ENCODE measurements around the gene TLX2.
A peak's percentile ranks its signal among the peaks of the same experiment; 100 is the strongest.

Gene TLX2

GRCh38 chr2:74535440-74535965, 21.3 kb downstream of the TLX2 start:
- Histone ChIP-seq H3K4me1 (ENCODE audit: control insufficient read depth, insufficient read depth, low read length) (peaks cover 8% of the 10 kb centered on the region), H3K27ac (ENCODE audit: low read depth, low read length) (no peak overlapping the region), H3K36me3 (ENCODE audit: control insufficient read depth, insufficient read depth, low read length) (peaks cover 2% of the 10 kb centered on the region), H3K27me3 (ENCODE audit: control insufficient read depth, insufficient read depth, low read length) (no peaks in the 10 kb centered on the region), H3K4me3 (ENCODE audit: low read length) (no peak overlapping the region), H3K9ac (ENCODE audit: low read length) (no peak overlapping the region)

GRCh38 chr2:74536166-74536950, 22.1 kb downstream of the TLX2 start:
- Histone ChIP-seq H3K9ac (ENCODE audit: low read length) (no peak overlapping the region), H3K4me3 (ENCODE audit: low read length) (no peak overlapping the region), H3K27ac (ENCODE audit: low read depth, low read length) (no peak overlapping the region), H3K36me3 (ENCODE audit: control insufficient read depth, insufficient read depth, low read length) (peaks cover 2% of the 10 kb centered on the region), H3K4me1 (ENCODE audit: control insufficient read depth, insufficient read depth, low read length) (no peaks in the 10 kb centered on the region), H3K27me3 (ENCODE audit: control insufficient read depth, insufficient read depth, low read length) (no peaks in the 10 kb centered on the region)

- no peaks in the 10 kb centered on the region for H3K4me1 ChIP-seq (ENCODE audit: control insufficient read depth, insufficient read depth, low read length)
- no peaks in the 10 kb centered on the region for H3K27me3 ChIP-seq (ENCODE audit: control insufficient read depth, insufficient read depth, low read length)
- no peak overlapping the region for H3K9ac ChIP-seq (ENCODE audit: low read length)
- peaks cover 2% of the 10 kb centered on the region for H3K36me3 ChIP-seq (ENCODE audit: control insufficient read depth, insufficient read depth, low read length)
- H3K27ac ChIP-seq (ENCODE audit: low read depth, low read length), result no peak overlapping the region
- H3K4me3 ChIP-seq (ENCODE audit: low read length), result no peak overlapping the region
Observed at GRCh38 chr2:74537140-74537539, 22.9 kb downstream of the TLX2 start.

GRCh38 chr2:74538881-74539339, 24.7 kb downstream of the TLX2 start:
- Histone ChIP-seq H3K36me3 (ENCODE audit: control insufficient read depth, insufficient read depth, low read length) (no peaks in the 10 kb centered on the region), H3K27me3 (ENCODE audit: control insufficient read depth, insufficient read depth, low read length) (no peaks in the 10 kb centered on the region), H3K27ac (ENCODE audit: low read depth, low read length) (no peak overlapping the region), H3K4me1 (ENCODE audit: control insufficient read depth, insufficient read depth, low read length) (no peaks in the 10 kb centered on the region), H3K9ac (ENCODE audit: low read length) (no peak overlapping the region), H3K4me3 (ENCODE audit: low read length) (no peak overlapping the region)

DNA sequence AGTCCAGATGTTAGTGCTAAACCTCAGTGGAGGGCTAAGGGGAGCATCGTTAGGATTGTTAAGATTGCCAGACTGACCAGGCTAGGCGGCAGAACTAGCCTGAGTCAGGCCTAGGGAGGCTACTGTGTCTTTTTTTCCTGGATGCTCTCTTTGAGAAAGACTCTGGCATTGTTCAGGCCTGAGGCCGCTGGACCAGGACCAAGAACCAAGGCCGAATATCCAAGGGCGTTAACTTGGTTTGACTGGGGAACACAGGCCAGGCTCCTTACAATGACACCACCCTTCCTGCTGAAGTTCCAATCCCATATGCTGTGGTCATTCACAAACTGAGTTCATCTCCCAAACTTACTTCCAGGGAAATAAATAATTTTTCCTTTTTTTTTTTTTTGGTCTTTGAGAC, 26.0 kb downstream of the TLX2 start:
- Histone ChIP-seq H3K4me1 (ENCODE audit: control insufficient read depth, insufficient read depth, low read length) (no peaks in the 10 kb centered on the region), H3K27ac (ENCODE audit: low read depth, low read length) (no peak overlapping the region), H3K27me3 (ENCODE audit: control insufficient read depth, insufficient read depth, low read length) (no peaks in the 10 kb centered on the region), H3K36me3 (ENCODE audit: control insufficient read depth, insufficient read depth, low read length) (no peaks in the 10 kb centered on the region), H3K9ac (ENCODE audit: low read length) (no peak overlapping the region), H3K4me3 (ENCODE audit: low read length) (no peak overlapping the region)

DNA sequence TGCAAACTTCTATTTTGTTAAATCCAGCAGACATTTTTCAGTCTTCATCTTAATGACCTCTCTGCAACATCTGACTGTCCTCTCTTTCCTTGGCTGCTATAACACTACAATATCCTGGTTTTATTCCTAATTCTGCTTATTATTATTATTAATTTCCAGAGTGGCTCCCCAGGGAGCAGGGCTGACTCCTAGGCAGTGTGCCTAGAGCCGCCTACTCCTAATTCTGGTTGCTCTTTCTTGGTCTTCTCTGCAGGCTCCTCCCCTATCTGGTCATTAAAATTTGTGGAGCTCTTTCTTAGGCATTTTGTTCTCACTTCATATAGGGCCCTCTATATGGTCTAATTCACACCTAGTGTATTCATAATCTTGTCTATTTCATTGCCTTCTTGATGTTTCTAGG, 28.7 kb downstream of the TLX2 start:
- no peak overlapping the region for H3K27ac ChIP-seq (ENCODE audit: low read depth, low read length)
- no peaks in the 10 kb centered on the region for H3K27me3 ChIP-seq (ENCODE audit: control insufficient read depth, insufficient read depth, low read length)

DNA sequence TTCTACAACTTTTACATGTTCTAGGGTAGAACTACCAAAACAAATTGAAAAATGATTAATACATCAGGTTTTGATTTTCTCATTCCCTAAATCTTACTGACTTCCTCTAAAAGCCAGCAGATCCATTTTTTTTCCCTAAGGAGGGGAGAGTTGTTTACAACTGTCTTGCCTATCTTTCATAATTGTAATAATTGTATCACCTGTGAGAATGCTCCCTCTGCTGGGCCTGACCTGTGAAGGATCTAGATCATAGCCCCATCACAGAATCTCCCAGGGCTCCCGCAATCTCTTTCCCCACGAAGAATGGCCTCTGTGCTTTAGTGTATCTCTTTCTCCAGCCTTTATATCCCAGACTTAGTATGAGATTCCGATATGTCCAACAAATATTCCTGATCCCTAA, 30.4 kb downstream of the TLX2 start:
- H3K4me3 ChIP-seq (ENCODE audit: low read length), result no peak overlapping the region

More for the DNA sequence above, 28.7 kb downstream of the TLX2 start:
- Histone ChIP-seq H3K4me3 (ENCODE audit: low read length) (no peak overlapping the region), H3K36me3 (ENCODE audit: control insufficient read depth, insufficient read depth, low read length) (no peaks in the 10 kb centered on the region), H3K9ac (ENCODE audit: low read length) (no peak overlapping the region), H3K4me1 (ENCODE audit: control insufficient read depth, insufficient read depth, low read length) (no peaks in the 10 kb centered on the region)

DNA sequence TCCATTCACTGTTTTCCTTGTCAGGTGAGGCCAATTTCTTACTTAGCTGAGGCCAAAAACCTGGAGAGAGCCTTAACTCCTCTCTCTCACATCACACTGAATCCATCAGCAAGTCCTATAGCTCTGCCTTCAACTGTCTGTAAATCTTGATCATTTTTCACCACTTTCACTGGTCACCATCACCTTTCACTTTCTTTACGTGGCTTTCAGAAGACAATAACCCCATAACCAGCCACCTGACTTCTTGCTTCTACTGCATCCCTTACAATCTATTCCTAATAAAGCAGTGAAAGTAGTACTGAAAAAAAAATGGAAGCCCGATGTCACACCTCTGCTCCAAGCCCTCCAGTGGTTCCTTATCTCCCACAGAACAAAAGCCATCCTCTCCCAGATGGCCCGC, 31.8 kb downstream of the TLX2 start:
- no peak overlapping the region for H3K4me3 ChIP-seq (ENCODE audit: low read length)
- no peaks in the 10 kb centered on the region for H3K27me3 ChIP-seq (ENCODE audit: control insufficient read depth, insufficient read depth, low read length)
- H3K4me1 ChIP-seq (ENCODE audit: control insufficient read depth, insufficient read depth, low read length), result peaks cover 2% of the 10 kb centered on the region
- no peak overlapping the region for H3K9ac ChIP-seq (ENCODE audit: low read length)
- H3K36me3 ChIP-seq (ENCODE audit: control insufficient read depth, insufficient read depth, low read length), result no peaks in the 10 kb centered on the region
- H3K27ac ChIP-seq (ENCODE audit: low read depth, low read length), result no peak overlapping the region

More for the DNA sequence above, 30.4 kb downstream of the TLX2 start:
- H3K27ac ChIP-seq (ENCODE audit: low read depth, low read length), result no peak overlapping the region
- no peaks in the 10 kb centered on the region for H3K27me3 ChIP-seq (ENCODE audit: control insufficient read depth, insufficient read depth, low read length)
- no peaks in the 10 kb centered on the region for H3K36me3 ChIP-seq (ENCODE audit: control insufficient read depth, insufficient read depth, low read length)
- no peak overlapping the region for H3K9ac ChIP-seq (ENCODE audit: low read length)
- H3K4me1 ChIP-seq (ENCODE audit: control insufficient read depth, insufficient read depth, low read length), result peaks cover 2% of the 10 kb centered on the region

DNA sequence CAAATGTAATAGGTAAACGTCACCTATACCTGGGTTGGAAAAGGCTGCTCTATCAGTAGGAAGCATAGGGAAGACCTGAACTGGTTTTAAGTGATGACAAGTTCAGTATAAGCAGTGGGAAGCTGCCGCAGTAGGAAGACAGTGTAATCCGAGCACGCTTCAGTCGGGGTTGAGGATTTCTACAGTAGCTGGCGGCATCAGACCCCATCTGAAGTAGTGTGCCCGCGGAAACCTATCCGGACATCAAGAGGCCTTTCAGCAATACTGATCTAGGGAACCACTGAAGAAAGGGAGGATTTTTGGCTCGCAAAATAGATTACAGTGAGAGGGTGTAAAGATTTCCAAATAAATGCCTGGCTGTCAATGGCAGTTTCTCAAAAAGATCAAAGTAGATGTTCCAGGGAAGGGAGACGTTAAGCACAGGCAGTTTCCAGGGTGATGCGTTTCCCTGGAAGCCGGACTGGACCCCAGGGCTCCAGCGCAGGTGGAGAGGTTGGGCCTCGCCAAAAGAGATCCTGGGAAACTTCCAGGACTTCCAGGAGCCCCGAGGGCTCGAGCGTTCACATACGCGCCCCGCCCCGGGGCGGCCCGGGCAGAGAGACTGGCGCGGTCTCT, 34.1 kb downstream of the TLX2 start:
- H3K36me3 ChIP-seq (ENCODE audit: control insufficient read depth, insufficient read depth, low read length), result no peaks in the 10 kb centered on the region
- H3K27ac ChIP-seq (ENCODE audit: low read depth, low read length), result peak overlapping the region; percentile 52
- H3K9ac ChIP-seq (ENCODE audit: low read length), result peak overlapping the region; percentile 32
- H3K4me3 ChIP-seq (ENCODE audit: low read length), result peak overlapping the region; percentile 75
- H3K27me3 ChIP-seq (ENCODE audit: control insufficient read depth, insufficient read depth, low read length), result no peaks in the 10 kb centered on the region
- peaks cover 2% of the 10 kb centered on the region for H3K4me1 ChIP-seq (ENCODE audit: control insufficient read depth, insufficient read depth, low read length)

DNA sequence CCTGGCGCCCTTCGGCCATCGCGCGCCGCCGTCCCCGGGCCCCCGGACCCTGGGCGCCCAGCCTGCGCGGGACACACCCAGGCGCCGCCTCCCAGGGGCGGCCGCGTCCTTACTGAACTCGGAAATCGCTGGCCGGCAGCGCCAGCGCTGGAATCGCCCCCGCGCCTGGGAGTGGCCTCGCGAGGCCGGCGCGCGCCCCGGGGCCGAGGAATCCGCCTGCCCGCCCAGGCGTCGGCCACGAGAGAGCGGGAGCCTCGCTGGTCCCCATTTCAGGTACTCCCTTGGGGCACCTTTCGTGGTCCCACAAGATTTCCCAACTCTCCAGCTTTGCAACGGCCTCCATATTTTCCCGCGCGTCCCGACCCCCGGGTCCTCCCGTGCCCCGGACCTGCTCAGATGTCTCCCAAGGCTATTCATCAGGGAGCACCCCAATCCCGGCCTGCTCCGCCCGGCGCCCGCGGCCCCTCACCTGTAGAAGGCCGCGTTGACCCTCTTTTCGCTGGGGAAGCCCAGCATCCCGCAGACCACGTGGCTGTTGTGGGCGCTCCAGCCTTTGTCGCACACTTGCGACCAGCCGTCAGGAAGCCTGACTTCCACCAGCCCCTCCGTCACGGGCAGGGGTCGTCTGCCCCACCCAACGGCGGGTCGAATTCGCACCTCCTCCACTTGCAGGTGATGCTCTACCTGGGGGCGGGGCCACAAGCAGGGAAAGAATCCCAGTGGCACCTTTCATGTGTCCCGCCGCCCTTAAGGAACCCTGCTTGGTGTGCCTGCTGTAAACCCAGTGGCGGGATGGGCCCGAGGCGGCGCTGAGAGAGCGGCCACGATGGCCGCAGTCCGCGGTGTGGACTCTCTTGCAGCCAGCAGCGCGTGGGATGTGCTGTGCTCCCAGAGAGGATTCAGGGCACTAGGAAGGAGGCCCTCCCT, 34.9 kb downstream of the TLX2 start:
- H3K9ac ChIP-seq (ENCODE audit: low read length), result no peak overlapping the region
- no peaks in the 10 kb centered on the region for H3K27me3 ChIP-seq (ENCODE audit: control insufficient read depth, insufficient read depth, low read length)
- peak overlapping the region; percentile 52 for H3K27ac ChIP-seq (ENCODE audit: low read depth, low read length)

GRCh38 chr2:74550231-74550630, 36.0 kb downstream of the TLX2 start:
- peaks cover 2% of the 10 kb centered on the region for H3K4me1 ChIP-seq (ENCODE audit: control insufficient read depth, insufficient read depth, low read length)

More for the DNA sequence above, 34.9 kb downstream of the TLX2 start:
- Histone ChIP-seq H3K4me3 (ENCODE audit: low read length) (peak overlapping the region; percentile 75), H3K36me3 (ENCODE audit: control insufficient read depth, insufficient read depth, low read length) (no peaks in the 10 kb centered on the region), H3K4me1 (ENCODE audit: control insufficient read depth, insufficient read depth, low read length) (peaks cover 2% of the 10 kb centered on the region)

DNA sequence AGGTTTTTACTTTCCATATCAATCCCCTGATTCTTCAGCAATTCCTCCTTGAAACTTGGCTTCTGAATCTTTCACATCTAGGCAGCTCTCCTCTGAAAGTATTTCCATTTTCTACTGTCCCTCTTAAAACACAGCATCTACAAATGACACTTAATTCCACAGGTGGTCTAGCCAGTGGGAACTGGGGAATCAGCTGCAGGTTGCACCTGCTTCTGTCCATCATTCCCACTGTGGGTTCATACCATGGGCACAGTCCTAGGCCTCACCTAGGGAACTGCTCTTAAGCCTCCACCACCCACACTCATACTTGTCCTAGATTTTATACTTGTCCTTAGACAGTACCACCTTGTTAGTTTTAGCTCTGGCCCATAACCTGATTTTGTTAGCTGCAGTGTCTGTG, 37.3 kb downstream of the TLX2 start:
- no peak overlapping the region for H3K27ac ChIP-seq (ENCODE audit: low read depth, low read length)
- peaks cover 2% of the 10 kb centered on the region for H3K4me1 ChIP-seq (ENCODE audit: control insufficient read depth, insufficient read depth, low read length)
- H3K36me3 ChIP-seq (ENCODE audit: control insufficient read depth, insufficient read depth, low read length), result no peaks in the 10 kb centered on the region
- no peaks in the 10 kb centered on the region for H3K27me3 ChIP-seq (ENCODE audit: control insufficient read depth, insufficient read depth, low read length)
- no peak overlapping the region for H3K4me3 ChIP-seq (ENCODE audit: low read length)
- H3K9ac ChIP-seq (ENCODE audit: low read length), result no peak overlapping the region

More at GRCh38 chr2:74550231-74550630, 36.0 kb downstream of the TLX2 start:
- Histone ChIP-seq H3K9ac (ENCODE audit: low read length) (no peak overlapping the region), H3K27ac (ENCODE audit: low read depth, low read length) (no peak overlapping the region), H3K4me3 (ENCODE audit: low read length) (no peak overlapping the region), H3K36me3 (ENCODE audit: control insufficient read depth, insufficient read depth, low read length) (no peaks in the 10 kb centered on the region), H3K27me3 (ENCODE audit: control insufficient read depth, insufficient read depth, low read length) (no peaks in the 10 kb centered on the region)
